Ectodermal cell (in vitro differentiated cells): ENCODE data around the gene S100Z.

Experiments
- H3K27ac ChIP-seq: 2 replicates; pipeline ENCODE4 v1.7.0; 2013; ENCODE audit warnings: mild to moderate bottlenecking, low read depth, low read length; ENCODE audit not compliant: insufficient read depth, poor library complexity, severe bottlenecking
- H3K27me3 ChIP-seq: 2 replicates; pipeline ENCODE4 v1.7.0; 2013; ENCODE audit warnings: mild to moderate bottlenecking, low read length; ENCODE audit not compliant: insufficient read depth, control insufficient read depth, poor library complexity, severe bottlenecking
- H3K36me3 ChIP-seq: one replicate; pipeline ENCODE4 v1.7.0; 2013; ENCODE audit warnings: low read length; ENCODE audit not compliant: control insufficient read depth, insufficient read depth
- H3K4me1 ChIP-seq: one replicate; pipeline ENCODE4 v1.7.0; 2013; ENCODE audit warnings: low read length; ENCODE audit not compliant: control insufficient read depth, insufficient read depth
- H3K4me3 ChIP-seq: 2 replicates; pipeline ENCODE4 v1.7.0; 2013; ENCODE audit warnings: low read depth, low read length, control low read depth; ENCODE audit not compliant: insufficient read depth
- H3K9me3 ChIP-seq: 2 replicates; pipeline ENCODE4 v1.7.0; 2013; ENCODE audit warnings: mild to moderate bottlenecking, low read length, moderate library complexity; ENCODE audit not compliant: control insufficient read depth
- WGBS, 2 experiments: methylation state at CpG; one replicate each; pipeline ENCODE4 v1.1.7; 2013; ENCODE audit warnings: missing lambda C conversion rate in 2 of 2; 5-methylcytosine and 5-hydroxymethylcytosine counted together

Gene S100Z

GRCh38 chr5:76960004-76960625 is 110.3 kb downstream of the S100Z start:
- Histone ChIP-seq H3K27ac (no peak overlapping the region), H3K27me3 (peaks cover 13% of the 10 kb centered on the region), H3K9me3 (no peaks in the 10 kb centered on the region), H3K4me1 (no peaks in the 10 kb centered on the region), H3K36me3 (no peaks in the 10 kb centered on the region), H3K4me3 (no peak overlapping the region)
- 79 to 94% methylated on average over 3 of the region's 3 CpGs for WGBS, 2 experiments

DNA sequence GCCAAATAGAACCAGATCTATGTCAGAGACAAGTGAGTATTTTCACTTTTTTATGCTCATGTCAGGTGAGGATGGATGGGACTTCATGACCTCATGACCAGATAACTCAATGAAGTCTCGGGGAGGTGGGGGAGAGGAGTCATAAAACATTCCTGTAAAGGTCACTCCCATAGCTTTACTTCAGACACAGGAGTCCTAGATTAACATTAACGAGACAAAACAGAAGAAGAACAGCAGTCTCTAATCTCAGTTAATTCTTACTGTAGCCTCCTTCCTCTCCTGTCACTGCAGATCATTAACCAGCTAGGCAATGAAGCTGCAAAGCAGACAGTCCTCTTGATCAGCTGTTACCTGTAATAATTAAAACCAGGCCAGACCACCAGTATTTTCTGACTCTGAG is 114.2 kb downstream of the S100Z start:
- Histone ChIP-seq H3K27ac (no peak overlapping the region), H3K27me3 (no peaks in the 10 kb centered on the region), H3K9me3 (no peaks in the 10 kb centered on the region), H3K4me1 (no peaks in the 10 kb centered on the region), H3K36me3 (no peaks in the 10 kb centered on the region), H3K4me3 (no peak overlapping the region)
- WGBS, 2 experiments, result 86 to 91% methylated on average over 2 of the region's 2 CpGs
